Activated T-cell treated with anti-CD3 and anti-CD28 coated beads for 48 hours (primary cell): ENCODE data around the gene HLA-F.

Experiments
- DNase-seq: peaks from one replicate; pipeline ENCODE4 v3.0.0-alpha.2; 2020; ENCODE audit warnings: low read depth

HLA-F gene

DNA sequence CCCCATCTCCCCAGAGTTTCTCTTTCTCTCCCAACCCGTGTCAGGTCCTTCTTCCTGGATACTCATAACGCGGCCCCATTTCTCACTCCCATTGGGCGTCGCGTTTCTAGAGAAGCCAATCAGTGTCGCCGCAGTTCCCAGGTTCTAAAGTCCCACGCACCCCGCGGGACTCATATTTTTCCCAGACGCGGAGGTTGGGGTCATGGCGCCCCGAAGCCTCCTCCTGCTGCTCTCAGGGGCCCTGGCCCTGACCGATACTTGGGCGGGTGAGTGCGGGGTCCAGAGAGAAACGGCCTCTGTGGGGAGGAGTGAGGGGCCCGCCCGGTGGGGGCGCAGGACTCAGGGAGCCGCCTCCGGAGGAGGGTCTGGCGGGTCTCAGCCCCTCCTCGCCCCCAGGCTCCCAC lies at the start of gene HLA-F:
Gene HLA-F, plus strand, starts transcription at position 173 of the 404 bp plus-strand sequence. Its CDS starts 30 bp downstream, at position 203.
- peak; percentile 63 for DNase-seq

DNA sequence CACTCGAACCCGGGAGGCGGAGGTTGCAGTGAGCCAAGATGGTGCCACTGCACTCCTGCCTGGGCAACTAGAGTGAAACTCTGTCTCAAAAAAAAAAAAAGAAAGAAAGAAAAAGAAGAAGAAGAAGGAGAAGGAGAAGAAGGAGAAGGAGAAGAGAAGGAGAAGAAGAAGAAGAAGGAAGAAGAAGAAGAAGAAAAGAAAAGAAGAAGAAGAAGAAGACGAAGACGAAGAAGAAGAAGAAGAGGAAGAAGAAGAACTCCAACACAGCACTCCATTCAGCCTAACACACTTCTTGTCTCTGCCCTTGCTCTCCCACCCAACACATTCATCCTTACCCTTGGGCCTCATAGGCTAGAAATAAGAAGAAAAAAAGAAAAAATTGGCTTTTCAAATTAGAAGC lies 49.2 kb upstream of the HLA-F start:
- DNase-seq: no peak

DNA sequence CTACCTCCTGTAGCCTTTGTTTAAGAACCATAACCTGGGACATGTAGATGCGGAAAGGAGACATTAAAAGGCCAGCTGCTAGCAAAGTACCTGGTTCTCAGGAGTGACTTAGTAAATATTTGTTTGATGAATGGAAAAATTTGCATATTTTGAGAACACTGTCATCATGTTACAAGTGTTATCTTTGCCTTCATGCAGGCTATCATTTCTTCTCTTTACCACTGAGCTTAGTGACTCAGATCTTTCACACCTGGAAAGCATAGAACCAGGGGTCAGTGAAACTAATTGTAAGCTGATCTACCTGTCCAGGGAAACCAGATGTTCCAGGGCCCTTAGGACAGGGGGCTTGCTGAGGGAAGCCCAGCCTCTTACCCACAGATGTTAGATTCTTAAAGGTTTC lies 47.7 kb upstream of the HLA-F start:
- DNase-seq: no peak

DNA sequence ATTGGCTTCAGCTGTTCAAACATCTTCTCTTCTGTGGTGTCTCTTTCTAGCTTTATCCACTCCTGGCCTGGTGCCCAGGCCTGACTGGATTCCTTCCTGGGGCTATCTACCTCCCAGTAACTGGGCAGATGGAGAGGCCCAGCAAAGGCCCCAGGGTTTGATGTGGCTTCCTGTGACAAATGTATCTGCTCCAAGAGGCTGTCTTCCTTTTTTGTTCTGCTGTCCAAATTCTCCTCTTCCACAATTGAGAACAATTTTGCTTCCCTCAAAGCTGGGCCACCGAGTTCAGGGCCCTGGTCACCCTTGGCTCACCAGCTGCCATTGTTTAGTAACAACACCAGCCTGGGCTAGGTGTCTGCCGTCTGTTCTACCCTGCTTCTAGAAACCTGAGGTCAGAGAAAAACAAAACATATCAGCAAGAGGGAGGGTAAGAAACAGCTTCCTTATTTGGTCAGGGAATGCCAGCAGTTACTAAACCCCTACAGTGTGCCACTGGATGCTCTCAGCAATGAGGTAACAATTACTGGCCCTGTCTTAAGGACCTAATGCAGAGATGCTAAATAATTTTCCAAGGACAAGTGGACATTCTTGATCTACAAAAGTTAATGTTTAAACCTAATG lies 46.1 kb upstream of the HLA-F start:
- no peak for DNase-seq

DNA sequence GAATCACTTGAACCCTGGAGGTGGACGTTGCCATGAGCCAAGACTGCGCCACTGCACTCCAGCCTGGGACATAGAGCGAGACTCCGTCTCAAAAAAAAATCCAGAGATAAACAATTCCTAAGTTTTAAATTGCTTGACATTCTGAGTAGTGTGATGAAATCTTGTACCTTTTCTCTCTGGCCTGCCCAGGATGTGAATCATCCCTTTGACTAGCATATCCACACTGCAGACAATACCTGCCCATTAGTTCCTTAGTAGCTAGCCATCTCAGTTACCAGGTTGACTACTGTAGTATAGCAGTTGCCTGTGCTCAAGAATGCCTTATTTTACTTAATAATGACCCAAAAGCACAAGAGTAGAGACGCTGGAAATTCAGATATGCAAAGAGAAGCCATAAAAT lies 45.1 kb upstream of the HLA-F start:
- no peak for DNase-seq

DNA sequence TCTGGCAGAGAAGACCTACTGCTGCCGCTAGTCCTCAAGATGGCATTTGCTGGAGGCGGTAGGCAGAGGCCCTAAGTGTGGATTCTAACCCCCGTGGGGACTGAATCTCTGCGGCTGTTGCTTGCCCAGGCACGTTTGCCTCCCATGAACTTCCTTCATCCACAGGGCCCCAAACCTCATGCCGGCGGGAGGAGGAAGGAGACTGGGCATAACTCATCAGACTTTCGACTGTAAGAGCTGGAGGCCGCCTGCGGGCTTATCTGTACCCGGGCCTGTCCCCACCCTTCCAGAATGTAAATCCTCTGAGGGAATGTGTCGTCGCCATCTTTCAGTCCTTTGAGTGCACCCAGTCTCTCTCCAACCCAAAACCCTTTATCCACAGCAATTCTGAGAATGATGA lies 43.3 kb upstream of the HLA-F start:
- no peak for DNase-seq

DNA sequence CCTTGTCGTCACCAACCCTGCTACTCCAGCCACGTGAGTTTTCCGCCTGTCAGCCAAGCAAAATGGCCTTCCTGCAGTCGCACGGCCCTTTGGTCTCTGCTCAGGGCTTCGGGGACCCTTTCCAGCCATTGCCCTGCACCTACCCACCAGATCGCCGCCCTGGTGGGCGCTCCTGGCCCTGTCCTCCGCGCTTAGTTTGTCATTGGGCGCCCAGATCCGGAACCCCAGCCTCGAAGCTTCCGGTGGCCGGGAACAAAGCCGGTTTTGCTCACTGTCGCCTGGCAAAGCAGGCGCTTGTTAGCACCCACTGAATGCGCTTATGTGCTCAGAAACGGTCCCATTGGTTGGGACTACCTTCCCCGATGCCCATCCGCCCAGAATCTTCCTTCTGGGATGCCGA lies 42.8 kb upstream of the HLA-F start:
- no peak for DNase-seq

DNA sequence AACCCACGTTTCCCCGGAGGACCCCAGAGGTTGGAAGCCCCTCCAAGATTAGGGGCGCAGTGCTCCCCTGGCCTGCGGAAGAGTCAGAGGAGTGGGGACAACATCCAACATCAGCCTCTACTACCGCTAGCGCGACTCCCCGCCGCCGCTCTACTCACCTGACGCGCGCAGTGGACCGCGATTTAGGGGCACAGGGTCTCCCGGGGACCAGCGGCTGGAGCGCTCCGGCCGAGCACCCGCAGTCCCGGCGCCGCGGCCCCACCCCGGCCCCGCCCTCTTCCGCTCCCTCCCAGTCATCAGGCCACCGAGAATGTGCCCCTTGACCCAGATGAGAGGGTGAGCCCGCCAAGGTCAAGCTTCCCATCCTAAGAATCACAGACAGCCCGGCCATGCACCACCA lies 42.3 kb upstream of the HLA-F start, which contains the start of gene ZFP57:
Gene ZFP57, minus strand, starts transcription at position 249 of the 400 bp plus-strand sequence. CDS start 4,149 bp downstream, outside the sequence.
- DNase-seq: no peak

DNA sequence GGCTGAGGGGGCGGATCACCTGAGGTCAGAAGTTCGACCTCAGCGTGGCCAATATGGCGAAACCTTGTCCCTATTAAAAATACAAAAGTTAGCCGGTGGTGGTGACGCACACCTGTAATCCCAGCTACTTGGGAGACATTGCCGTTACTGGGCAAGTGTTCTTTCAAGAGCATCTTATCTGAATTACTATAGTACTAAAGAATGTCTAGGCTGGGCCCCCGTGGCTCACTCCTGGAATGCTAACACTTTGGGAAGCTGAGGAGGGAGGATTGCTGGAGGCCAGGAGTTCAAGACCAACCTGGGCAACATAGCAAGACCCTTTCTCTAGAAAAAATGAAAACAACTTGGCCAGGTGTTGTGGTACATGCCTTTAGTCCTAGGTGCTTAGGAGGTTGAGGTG lies 41.4 kb upstream of the HLA-F start:
- no peak for DNase-seq

DNA sequence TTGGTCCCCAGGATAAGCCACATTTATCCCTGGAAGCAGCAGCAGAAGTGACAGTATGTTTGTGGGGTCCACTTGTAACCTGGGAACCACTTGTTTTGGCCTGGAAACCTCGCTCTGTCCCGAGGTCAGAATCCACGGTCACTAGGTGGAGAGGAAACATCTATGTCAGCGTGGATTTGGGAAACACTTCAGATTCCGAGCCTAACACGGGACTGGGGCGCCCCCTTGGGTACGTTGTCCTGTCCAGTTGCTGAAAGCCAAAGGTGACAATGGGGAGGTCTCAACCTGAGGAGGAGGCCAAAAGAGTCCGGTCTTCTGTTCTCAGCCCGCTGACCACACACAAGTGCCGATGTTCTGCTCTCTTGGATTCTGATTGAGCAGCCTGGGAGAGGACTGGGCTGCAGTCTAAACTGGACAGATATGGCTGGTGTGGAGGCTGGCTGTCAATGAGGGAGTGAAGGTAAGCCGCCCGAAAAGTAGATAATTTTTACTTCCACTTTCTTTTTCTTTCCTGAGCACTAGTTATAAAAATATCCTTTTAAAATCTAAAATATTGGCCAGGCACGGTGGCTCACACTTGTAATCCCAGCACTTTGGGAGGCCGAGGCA lies 37.4 kb upstream of the HLA-F start:
- DNase-seq: no peak

DNA sequence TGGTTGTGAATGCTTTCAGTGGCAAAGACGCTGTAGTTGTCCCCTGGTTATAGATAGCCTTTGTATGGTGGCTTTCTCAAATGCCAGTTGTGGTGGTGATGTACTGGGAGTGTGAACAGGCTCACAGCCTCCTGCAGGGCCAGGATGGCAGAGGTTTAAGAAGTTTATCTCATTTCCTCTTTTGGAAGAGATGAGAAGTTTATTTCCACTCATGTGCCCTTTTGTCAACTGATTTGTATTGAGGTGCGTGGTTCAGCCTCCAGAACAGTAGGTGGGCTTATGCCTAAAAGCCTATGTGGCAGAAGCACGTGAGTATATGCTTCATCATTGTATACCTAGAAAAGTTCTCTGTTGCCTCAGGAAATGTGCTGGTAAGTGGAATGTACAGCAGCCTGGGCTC lies 28.6 kb upstream of the HLA-F start:
- no peak for DNase-seq

DNA sequence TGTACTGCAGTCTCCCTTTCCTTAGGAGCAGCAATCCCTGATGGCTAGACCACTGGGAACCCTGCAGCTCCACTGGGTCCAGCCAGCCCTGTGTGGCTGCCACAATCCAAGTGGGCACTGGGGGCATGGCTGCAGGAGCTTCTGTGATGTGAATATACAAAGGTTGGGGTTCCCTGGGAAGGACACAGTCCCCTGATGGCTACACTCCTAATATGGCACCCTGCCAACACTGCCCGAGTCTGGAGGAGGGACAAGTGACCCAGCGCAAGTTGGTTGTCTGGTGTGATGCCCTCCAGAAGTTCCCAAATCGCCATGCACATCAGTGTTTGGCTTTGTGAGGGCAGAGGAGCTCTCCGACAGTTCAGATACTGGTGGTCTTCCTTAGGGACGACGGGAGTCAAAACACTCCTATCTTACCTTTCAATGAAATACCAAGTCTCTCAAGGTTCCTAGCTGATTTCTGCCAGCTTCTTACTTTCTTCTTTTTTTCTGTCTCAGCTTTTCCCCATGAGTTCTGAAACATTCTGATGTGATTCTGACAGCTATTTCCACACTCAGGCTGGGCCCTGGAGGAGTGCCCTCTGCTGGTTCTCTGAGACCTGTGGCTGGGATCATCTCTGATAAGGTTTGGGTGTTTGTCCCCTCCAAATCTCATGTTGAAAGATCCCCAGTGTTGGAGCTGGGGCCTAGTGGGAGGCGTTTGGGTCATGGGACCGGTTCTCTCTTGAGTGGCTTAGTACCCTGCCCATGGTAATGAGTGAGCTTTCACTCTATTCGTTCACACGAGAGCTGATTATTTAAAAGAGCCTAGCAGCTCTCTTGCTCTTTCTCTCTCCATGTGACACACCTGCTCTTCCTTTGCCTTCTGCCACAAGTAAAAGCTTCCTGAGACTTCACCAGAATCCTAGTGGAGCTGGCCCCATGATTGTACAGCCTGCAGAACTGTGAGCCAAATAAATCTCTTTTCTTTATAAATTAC lies 26.8 kb upstream of the HLA-F start:
- no peak for DNase-seq

DNA sequence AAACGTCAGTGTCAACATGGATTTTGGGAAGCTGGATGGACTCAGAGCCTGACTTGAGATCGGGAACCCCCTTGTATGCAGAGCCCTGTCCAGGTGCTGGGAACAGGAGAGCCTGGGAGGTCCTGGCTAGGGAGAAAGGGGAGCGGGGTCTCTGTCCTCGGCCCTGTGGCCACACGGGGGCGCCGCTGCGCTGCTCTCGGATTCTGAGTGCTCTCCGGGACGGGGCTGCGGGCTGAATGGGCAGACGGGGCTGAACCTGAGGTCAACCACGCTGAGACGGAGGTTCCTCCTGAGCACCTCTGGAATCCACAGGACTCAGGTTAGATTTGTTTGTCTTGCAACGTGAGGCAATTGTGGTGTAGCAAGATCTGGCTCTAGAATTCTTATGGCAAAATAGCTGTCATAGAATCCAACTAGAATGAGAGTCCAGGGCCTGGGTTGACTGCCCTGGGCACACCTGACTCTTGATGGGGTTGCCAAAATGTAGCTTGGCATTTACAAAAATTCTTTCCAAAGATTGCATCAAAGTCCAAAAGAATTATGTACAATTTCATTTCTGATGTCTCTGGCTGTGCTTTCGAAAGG lies 20.6 kb upstream of the HLA-F start:
- peak; percentile 73 for DNase-seq

DNA sequence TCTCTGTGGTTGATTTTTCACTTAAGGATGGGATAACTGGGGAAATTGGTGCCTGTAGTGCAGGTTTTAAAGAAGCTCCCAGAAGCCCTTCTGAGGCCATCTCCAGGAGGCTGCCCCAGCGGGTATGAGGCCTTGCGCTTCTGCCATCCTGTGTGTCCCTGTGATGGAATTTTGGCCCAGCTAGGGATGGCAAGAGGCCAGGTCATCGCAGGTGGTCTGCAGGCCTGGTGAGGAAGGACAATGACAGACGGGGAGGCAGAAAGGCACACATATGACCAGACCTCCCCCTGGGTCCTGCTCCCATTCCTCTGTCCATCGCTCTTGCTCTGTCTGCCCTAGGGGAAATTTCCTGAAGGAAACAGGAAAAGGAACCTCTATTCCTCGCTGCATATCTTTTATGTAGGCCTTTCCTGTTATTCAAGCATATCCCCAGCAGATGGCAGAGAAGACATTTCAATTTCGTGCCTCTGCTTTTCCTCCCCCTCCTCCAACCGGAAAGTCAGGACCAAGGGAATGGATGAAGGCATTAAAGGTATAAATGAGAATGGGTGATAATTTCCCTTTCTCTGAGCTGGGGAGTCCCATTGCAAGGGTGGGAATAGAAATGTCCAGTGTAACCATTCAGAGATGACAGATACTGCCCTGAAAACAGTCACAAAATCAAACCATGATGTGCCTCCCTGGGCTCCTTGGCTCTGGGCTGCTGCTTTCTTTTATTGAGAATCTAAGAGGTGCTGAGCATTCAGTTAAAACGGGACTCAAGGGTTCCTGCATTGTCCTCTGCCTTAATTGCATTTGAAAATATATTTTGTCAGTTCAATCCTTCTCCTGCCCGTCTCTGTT lies 17.6 kb upstream of the HLA-F start:
- no peak for DNase-seq

DNA sequence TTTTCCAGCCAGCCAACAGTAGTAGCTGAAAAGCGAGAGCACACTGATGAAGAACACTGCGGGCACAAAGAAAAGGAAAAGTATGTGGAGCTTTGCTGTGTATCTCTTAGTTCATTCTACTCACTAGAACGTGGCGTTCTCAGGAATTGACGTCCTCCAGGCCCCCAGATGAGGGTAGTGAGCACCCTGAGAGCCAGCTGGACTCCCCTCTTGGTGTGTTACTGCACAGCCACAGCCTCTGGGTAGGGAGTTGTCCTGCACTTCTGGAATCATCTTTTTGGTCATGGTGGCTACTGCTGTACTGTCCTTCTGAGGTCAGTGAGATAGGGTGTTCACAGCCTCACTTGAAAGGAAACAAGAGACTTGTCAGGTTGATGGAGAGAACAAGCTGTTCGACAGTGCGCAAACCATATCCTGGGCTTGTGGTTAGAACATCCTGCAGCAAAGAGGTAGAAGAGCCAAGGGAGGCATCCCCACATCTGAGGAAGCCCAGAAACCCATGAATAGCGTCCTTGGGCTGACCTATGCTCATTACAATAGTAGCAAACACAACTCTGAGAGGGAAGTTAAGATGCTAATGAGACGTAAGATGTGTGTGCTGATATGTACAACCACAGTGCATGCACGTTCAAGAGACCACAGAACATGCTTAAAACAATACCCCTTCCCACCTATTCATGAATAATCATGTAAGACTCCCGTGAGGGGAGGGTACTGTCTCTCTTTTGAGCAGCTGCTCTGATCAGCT lies 14.6 kb upstream of the HLA-F start:
- no peak for DNase-seq

DNA sequence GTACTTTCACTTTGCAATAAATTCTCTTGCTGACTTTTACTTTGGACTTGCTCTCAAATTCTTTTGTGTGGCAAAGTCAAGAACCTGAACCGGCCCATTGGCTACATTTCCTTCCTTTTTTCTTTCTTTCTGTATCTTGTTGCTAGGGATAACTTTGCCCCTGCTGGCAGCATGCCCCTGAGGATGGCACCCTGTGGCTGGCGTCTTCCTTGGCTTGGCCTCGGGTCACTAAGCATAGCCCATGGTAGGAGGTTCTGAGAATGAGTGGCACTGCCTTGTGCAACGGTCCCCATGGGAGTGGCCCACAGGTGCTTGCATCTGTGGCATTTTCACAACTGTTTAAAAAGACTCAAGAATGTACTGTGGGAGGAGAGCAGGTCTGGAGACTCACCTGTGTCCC lies 14.0 kb upstream of the HLA-F start:
- no peak for DNase-seq

DNA sequence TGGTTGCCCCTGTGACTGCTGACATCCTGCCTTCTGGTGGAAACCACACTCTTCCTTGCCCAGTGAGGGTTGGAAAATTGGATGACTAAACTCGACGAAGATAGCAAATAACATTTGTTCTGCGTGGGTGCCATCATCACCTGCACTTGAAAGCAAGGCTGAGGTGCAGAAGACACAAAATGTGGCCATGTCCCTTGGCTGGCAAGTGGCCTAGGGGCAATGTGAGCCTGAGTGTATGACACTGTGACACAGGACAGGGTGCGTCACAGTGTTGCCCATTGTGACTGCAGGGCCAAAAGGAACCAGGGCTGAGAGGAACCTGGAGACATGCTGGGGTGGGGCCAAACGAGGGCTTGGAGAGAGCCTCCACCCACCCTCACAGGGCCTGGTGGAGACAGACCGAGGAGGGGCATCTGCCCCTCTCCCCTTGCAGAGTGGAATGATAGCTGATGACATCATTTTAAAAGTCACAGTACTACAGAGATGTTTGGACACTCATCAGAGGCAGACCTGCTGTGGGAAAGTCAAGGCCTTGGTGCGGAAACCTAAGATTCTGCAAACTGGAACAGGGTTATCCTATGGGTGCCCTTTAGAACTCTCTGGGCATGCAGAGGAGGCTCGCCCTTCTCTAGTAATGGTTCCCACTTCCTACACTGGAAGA lies 12.8 kb upstream of the HLA-F start:
- no peak for DNase-seq

DNA sequence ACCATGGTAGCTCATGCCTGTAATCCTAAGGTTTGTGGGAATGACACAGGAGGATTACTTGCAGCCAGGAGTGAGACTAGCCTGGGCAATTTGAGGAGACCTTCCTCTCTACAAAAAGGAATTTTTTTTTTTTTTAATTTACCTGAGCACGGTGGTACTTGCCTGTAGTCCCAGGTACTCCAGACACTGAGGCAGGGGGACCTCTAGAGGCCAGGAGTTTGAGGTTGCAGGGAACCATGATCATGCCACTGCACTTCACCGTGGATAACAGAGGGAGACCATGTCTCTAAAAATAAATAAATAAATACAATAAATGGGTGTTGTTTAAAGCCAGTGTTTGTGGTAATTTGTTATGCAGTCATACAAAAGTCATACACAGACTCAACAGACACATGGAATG lies 2.4 kb upstream of the HLA-F start:
- DNase-seq: no peak

DNA sequence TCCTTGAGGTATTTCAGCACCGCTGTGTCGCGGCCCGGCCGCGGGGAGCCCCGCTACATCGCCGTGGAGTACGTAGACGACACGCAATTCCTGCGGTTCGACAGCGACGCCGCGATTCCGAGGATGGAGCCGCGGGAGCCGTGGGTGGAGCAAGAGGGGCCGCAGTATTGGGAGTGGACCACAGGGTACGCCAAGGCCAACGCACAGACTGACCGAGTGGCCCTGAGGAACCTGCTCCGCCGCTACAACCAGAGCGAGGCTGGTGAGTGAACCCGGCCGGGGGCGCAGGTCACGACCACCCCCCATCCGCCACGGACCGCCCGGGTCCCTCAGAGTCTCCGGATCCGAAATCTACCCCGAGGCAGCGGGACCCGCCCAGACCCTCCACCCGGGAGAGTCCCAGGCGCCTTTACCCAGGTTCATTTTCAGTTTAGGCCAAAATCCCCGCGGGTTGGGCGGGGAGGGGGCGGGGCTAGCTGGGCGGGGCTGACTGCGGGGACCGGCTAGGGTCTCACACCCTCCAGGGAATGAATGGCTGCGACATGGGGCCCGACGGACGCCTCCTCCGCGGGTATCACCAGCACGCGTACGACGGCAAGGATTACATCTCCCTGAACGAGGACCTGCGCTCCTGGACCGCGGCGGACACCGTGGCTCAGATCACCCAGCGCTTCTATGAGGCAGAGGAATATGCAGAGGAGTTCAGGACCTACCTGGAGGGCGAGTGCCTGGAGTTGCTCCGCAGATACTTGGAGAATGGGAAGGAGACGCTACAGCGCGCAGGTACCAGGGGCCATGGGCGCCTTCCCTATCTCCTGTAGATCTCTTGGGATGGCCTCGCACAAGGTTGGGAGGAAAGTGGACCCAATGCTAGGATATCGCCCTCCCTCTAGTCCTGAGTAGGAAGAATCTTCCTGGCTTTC lies 693 bp downstream of the HLA-F start:
- DNase-seq: peak; percentile 72
